Stimulated activated CD4-positive, alpha-beta T cell treated with anti-CD3 and anti-CD28 coated beads, Interleukin-12 subunit alpha, Interleukin-12 subunit beta, amount 100 ng/mL, for 24 hours (primary cell): ENCODE results near the gene RASL10A.

Source experiments
- DNase-seq, 2 experiments: peaks; one replicate each; pipeline ENCODE4 v3.0.0-alpha.2; 2020; ENCODE audit warnings: low read depth in 2 of 2

Gene RASL10A

DNA sequence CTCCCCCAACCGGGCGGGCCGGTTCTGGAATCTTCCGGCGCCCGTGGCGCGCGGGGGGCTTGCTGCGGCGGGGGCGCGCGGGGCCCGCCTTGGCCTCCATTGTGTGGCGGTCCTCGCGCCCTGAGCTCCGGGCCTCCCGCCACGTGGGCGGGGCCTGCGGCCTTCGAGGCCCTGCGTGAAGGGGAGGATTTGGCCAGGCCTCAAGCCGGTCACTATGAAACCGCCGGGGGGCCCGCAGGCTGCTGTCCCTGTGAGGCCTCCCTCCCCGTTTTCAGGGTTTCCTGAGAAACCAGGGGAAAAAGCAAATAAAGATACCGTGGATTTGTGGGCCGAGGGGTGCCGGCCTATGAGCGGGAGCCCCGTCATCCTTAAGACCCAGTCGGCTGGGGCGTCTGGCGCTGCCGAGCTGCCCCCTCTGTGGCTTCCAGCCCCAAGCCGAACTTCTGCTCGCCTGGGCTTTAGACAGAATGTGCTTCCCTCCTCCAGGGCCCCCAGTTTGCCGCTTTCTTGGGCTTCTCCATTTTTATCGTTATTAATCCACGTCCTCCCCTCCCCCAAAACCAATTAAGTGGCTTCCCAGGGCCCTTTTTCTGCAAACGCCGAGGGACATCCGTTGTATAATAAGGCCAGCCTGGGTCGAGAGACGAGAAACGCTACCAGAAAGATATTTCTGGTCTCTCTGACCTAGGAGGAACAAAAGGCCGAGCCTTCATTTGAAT lies 46.8 kb downstream of the RASL10A start:
- DNase-seq: peak in 1 of 2 experiments; percentile 22

DNA sequence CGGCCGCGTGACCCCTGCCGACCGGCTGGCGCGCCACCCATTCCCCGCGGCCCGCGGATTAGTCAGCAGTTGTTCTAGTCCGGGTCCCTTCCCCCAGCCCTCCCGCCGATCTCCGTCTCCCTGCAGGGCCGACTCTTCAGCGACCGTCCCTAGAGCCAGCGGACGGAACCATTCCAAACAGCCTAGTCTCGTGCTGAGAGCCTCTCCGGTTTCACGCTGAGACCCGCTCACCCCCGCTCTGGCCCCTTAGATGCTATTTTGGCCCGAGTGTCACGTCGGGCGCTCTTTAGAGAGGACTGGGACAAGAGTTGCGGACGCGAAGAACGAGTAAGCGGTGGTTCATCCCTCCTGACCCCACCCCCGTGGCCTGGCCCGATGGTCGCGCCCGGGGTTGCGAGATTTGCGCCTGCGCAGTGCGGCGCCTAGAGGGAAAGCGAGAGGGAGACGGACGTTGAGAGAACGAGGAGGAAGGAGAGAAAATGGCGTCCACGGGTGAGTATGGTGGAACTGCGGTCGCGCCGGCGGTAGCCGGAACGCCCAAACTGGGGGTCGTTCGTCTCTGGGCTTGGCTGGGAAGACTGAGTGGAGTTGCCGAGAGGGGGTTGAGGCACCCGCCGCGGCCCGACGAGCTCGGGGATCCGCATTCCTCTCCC lies 47.5 kb downstream of the RASL10A start, which contains the start of the genes EWSR1 and RHBDD3:
Gene EWSR1, plus strand, starts transcription at position 411 of the 653 bp plus-strand sequence. Its CDS starts 69 bp downstream, at position 480.
Gene RHBDD3, minus strand, starts transcription at position 124 of the 653 bp plus-strand sequence. CDS start 2,355 bp downstream, outside the sequence.
- DNase-seq: peak; percentile 91 to 92

DNA sequence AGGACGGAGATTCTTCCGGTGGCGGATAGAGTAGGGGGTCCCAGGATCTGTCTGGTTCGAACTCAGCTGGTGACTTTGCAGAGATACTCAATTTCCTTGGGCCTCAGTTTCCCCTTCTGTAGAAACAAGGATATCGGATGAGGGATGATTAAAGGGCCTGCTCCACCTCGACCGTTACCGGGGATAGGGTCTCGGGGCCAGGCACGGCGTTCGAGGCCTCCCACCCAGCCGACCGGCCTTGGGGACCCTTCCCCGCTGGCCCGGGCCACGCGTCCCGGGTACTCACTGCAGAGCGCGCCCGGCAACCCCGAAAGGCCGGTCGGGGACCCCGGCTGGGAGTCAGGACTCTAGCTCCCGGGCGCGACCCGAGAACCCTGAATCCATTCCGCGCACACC lies 48.0 kb downstream of the RASL10A start:
- no peak for DNase-seq

DNA sequence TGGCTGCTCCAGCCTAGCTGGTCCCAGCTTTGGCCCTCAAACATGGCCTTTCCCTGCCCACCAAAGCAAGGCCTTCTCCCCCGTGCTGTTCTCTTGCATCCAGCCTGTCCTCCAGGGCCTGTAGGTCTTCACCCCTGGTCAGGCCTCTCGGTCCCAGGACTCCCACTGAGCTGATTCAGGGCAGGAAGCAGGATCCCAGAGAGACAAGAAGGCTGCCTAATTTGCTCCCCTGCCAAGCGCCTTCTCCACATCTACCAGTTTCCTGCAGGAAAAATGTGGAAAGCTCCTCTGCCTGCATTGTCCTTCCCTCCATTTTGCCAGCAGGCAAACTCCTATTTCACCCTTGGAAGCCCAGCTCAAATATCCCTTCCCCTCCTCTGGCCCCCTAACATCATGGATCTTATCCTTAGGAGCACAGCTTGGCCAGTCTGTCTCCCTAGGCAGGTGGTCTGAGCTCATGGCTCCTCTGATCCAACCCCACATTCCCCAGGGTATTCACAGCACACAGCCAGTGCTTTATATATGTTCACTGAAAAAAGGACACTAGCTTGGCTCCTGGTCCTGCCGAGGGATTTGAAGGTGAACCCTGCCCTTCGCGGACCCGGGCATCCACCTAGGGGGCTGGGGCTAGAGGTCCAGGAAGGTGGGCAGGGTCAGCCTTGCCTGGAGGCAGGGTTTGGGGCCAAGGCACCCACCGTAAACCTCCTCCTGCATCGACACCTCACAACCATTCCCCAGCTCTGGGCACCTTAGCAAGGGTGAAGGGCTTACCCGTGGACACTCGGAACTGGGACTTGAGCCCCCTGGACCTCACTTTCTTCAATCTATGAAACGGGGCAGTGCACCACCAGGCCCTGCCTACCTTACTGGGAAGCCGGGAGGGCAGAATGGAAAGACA lies 48.7 kb downstream of the RASL10A start:
- no peak for DNase-seq

DNA sequence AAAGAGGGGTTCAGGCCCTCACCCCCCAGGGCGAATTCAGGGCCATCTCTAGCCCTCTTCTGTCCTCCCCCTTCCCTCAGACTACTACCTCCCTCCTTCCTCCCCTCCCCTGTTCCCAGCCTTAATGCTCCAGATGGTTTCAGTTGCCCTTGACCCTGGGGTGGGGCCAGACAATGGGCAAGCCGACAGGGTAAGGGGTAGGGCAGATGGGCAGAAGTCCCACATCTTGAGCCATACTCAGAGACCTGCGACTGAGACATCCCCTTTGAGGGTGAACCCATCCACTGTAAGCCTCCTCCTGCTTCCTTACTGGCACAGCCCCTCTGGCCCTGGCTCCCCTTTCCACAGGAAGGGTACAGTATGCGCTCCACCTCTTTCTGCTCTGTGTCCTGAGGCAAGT lies 49.6 kb downstream of the RASL10A start:
- no peak for DNase-seq

DNA sequence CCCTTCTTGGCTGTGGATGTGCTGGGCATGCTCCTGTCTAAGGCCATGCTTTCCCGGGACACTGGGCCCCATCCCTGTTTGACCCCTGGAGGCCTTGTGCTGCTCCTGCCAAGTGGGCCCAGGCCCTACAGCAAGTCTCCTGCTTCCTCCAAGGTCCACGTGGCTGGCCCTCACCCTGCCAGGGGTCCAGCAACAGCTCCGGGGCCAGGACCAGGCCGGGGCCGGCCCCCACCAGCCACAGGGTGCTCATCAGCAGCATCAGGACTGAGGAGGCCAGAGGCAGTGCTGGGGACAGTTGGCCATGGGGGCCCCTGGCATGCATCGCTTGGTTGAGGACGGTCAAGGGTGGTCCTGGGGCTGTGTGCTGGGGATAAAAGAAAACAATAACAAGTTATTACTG lies 50.2 kb downstream of the RASL10A start:
- DNase-seq: no peak

DNA sequence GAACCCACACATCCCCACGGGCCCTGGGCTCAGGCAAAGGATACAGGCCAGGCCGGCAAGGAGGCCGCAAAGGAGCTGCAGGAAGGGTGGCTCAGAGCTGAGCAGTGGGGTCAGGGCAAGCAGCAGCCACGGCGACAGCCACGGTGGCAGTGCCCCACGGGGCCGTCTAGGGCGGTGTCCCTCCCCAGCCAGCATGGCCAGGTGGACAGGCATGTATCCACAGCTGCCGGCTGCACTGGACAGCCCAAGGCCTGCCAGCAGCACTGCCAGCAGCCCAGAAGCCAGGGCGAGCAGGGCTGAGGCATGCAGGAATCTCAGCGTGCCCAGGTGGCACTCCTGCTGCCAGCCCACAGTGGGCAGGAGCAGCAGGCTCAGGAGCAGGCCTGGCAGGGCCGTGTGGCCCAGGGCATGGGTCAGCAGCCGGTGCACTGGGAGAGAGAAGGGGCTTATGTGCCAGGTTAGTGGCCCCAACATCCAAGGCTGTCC lies 51.7 kb downstream of the RASL10A start:
- DNase-seq: no peak
